ENCODE measurements around the gene APBB1. TPM values are rescaled to one million over a fixed set of nuclear protein-coding genes. Genes with fewer than 3 reads are reported as not detected.

APBB1 gene
- total RNA-seq, 1 experiment from 2014 or later = 12.4 TPM

- intact Hi-C loops (cut with micrococcal nuclease) = no loop called here
- POLR2A ChIA-PET = interaction anchor here (1.6 kb wide), 1 partner anchor 63 kb away, joined by 5 read pairs; the partner anchor contains the start of genes ARFIP2 and TIMM10B
- H3K4me1 ChIP-seq (ENCODE audit: control insufficient read depth in 1 of 2, insufficient read depth in 2 of 2, low read length in 2 of 2) = peaks cover 3 to 5% of the 10 kb centered on the region in 2 experiments; a peak in 2 of 4 replicates
- H3K4me2 ChIP-seq (ENCODE audit: low read length) = peak overlapping the region; percentile 71
- CTCF ChIA-PET = interaction anchor here (1.6 to 1.9 kb wide), 2 partner anchors 25 to 39 kb away, joined by 6 read pairs; no protein-coding TSS in a partner anchor
- H3K4me3 ChIP-seq (replicated peaks in 1 of 2; ENCODE audit: low read depth in 1 of 2, low read length in 2 of 2) = peak overlapping the region; percentile 11 to 72; a peak in 2 of 4 replicates
- ATAC-seq = no peak
- RAD21 ChIA-PET (ENCODE audit: low non-redundant PET in 1 of 2, low total read pairs in 2 of 2, uncharacterized antibody in 2 of 2, unreplicated experiment in 2 of 2) = no interaction called here
- no peak overlapping the region for H3K9ac ChIP-seq (ENCODE audit: low read length)
- H2AFZ ChIP-seq (ENCODE audit: low read depth, low read length, poor library complexity, severe bottlenecking) = no peak overlapping the region
- no peaks in the 10 kb centered on the region for H3K27me3 ChIP-seq (ENCODE audit: insufficient read depth, low read length)
- no TSS peak for BruUV-seq (replicated peaks)
- no peaks in the 10 kb centered on the region for H3K9me2 ChIP-seq (ENCODE audit: insufficient read depth)
- H3K36me3 ChIP-seq (ENCODE audit: control insufficient read depth in 1 of 2, insufficient read depth in 2 of 2, low read length in 2 of 2) = no peaks in the 10 kb centered on the region
- no peak overlapping the region for H3K27ac ChIP-seq (ENCODE audit: low read depth, low read length)
- TF ChIP-seq ATF3 (IDR thresholded peaks at IDR 0.05) = no peak
- no peaks in the 10 kb centered on the region for H3K9me3 ChIP-seq (ENCODE audit: control insufficient read depth in 1 of 2, insufficient read depth in 1 of 2, low read depth in 1 of 2, low read length in 2 of 2)
- DNase-seq (ENCODE audit: low read depth, low spot score) = no peak
- no peaks in the 10 kb centered on the region for H4K20me1 ChIP-seq (ENCODE audit: insufficient read depth)
- no peaks in the 10 kb centered on the region for H3K79me2 ChIP-seq (ENCODE audit: insufficient read depth, low read length)
Observed at GRCh38 chr11:6417907-6418556, 862 bp downstream of the APBB1 start.

- H3K4me2 ChIP-seq (ENCODE audit: low read length) = no peak overlapping the region
- H3K4me3 ChIP-seq (replicated peaks in 1 of 2; ENCODE audit: low read depth in 1 of 2, low read length in 2 of 2) = no peak overlapping the region
- ChIA-PET POLR2A (no interaction called here), RAD21 (ENCODE audit: low non-redundant PET in 1 of 2, low total read pairs in 2 of 2, uncharacterized antibody in 2 of 2, unreplicated experiment in 2 of 2) (no interaction called here), CTCF (no interaction called here)
- ATAC-seq = no peak
- BruUV-seq (replicated peaks) = no TSS peak
- no peaks in the 10 kb centered on the region for H3K36me3 ChIP-seq (ENCODE audit: control insufficient read depth in 1 of 2, insufficient read depth in 2 of 2, low read length in 2 of 2)
- intact Hi-C loops (cut with micrococcal nuclease) = no loop called here
- no peaks in the 10 kb centered on the region for H3K9me2 ChIP-seq (ENCODE audit: insufficient read depth)
- H3K9me3 ChIP-seq (ENCODE audit: control insufficient read depth in 1 of 2, insufficient read depth in 1 of 2, low read depth in 1 of 2, low read length in 2 of 2) = no peaks in the 10 kb centered on the region
- H3K79me2 ChIP-seq (ENCODE audit: insufficient read depth, low read length) = no peaks in the 10 kb centered on the region
- no peaks in the 10 kb centered on the region for H3K27me3 ChIP-seq (ENCODE audit: insufficient read depth, low read length)
- TF ChIP-seq ELF1 (IDR thresholded peaks at IDR 0.05; ENCODE audit: borderline replicate concordance, low read depth) (no peak), SRF (IDR thresholded peaks at IDR 0.05; ENCODE audit: low read depth) (no peak), RAD21 (IDR thresholded peaks at IDR 0.05; ENCODE audit: low read depth) (no peak), SIN3A (IDR thresholded peaks at IDR 0.05; ENCODE audit: low read depth) (no peak), POLR2A (IDR thresholded peaks at IDR 0.05; ENCODE audit: borderline replicate concordance, extremely low read depth, insufficient read depth, insufficient read length) (no peak), ZFX (IDR thresholded peaks at IDR 0.05) (no peak), EGR1 (IDR thresholded peaks at IDR 0.05; ENCODE audit: low read depth) (no peak), ATF3 (IDR thresholded peaks at IDR 0.05) (no peak), EZH2 (IDR thresholded peaks at IDR 0.05) (no peak), POLR2AphosphoS5 (IDR thresholded peaks at IDR 0.05; ENCODE audit: low read depth, low read length) (no peak)
- TF ChIP-seq, protein P1, sequence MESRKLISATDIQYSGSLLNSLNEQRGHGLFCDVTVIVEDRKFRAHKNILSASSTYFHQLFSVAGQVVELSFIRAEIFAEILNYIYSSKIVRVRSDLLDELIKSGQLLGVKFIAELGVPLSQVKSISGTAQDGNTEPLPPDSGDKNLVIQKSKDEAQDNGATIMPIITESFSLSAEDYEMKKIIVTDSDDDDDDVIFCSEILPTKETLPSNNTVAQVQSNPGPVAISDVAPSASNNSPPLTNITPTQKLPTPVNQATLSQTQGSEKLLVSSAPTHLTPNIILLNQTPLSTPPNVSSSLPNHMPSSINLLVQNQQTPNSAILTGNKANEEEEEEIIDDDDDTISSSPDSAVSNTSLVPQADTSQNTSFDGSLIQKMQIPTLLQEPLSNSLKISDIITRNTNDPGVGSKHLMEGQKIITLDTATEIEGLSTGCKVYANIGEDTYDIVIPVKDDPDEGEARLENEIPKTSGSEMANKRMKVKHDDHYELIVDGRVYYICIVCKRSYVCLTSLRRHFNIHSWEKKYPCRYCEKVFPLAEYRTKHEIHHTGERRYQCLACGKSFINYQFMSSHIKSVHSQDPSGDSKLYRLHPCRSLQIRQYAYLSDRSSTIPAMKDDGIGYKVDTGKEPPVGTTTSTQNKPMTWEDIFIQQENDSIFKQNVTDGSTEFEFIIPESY (IDR thresholded peaks at IDR 0.05; ENCODE audit: extremely low read depth, insufficient replicate concordance, low read length) = no peak
- no peak overlapping the region for H2AFZ ChIP-seq (ENCODE audit: low read depth, low read length, poor library complexity, severe bottlenecking)
- no peaks in the 10 kb centered on the region for H4K20me1 ChIP-seq (ENCODE audit: insufficient read depth)
- H3K27ac ChIP-seq (ENCODE audit: low read depth, low read length) = no peak overlapping the region
- no peak overlapping the region for H3K9ac ChIP-seq (ENCODE audit: low read length)
- peaks cover 3 to 5% of the 10 kb centered on the region in 2 experiments; a peak in 2 of 4 replicates for H3K4me1 ChIP-seq (ENCODE audit: control insufficient read depth in 1 of 2, insufficient read depth in 2 of 2, low read length in 2 of 2)
- no peak for DNase-seq (ENCODE audit: low read depth, low spot score)
Observed at GRCh38 chr11:6415797-6416196, 3.1 kb downstream of the APBB1 start.

Measured in HCT116 (cell line).